ENCODE results near the gene CPLX4. TPM values are rescaled to one million over a fixed set of nuclear protein-coding genes. Genes with fewer than 3 reads are reported as not detected.

Gene CPLX4
- total and polyA plus RNA-seq, 2 of the 8 experiments (the other 6 are each of a cell fraction or from before 2014, with no cell fraction given) = not detected

DNA sequence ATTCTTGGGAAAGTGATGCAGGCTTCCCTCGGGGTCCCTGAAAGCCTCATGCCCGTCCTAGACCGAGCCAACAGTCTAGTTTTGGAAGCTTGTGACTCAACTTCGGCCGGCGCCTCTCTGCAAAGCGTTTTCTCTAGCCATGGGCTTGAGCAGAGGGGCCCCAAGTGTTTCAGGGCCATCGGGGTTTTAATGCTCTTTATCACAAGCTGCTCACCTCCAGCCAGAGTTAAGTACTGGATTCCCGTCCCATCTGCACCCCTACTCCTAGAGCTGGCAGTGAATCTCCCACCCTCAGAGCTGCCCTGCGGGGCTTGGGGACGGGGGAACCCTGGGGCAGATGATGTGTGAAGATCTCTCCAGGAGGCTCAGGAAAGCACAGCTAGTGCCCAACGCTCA lies 52.5 kb downstream of the CPLX4 start:
- Histone ChIP-seq H4K8ac (ENCODE audit: extremely low read depth, insufficient read depth, low read length) (no peak overlapping the region), H3K4me3 (ENCODE audit: extremely low read depth in 1 of 4, insufficient read depth in 2 of 4, low read depth in 3 of 4, low read length in 4 of 4) (peak overlapping the region in 2 of 4 experiments; percentile 23 to 60; a peak in 2 of 8 replicates), H2BK20ac (ENCODE audit: low read length) (no peak overlapping the region), H3K14ac (ENCODE audit: insufficient read length) (no peak overlapping the region), H3K4ac (replicated peaks; ENCODE audit: insufficient read length, low read depth, low read length) (no peak overlapping the region), H2AK5ac (ENCODE audit: low read depth, low read length) (no peak overlapping the region), H3K4me1 (replicated peaks in 1 of 4; ENCODE audit: control insufficient read depth in 3 of 4, insufficient read depth in 4 of 4, low read length in 3 of 4) (peaks cover 0 to 40% (median 23%) of the 10 kb centered on the region in 4 experiments; a peak in 6 of 7 replicates), H2AFZ (ENCODE audit: low read length) (no peak overlapping the region), H3K9ac (replicated peaks in 1 of 4; ENCODE audit: extremely low read depth in 1 of 4, low read depth in 3 of 4, low read length in 3 of 4) (no peak overlapping the region), H2BK12ac (ENCODE audit: low read depth, low read length) (no peak overlapping the region), H4K91ac (replicated peaks; ENCODE audit: insufficient read length, low read length) (no peak overlapping the region), H3K27me3 (replicated peaks in 1 of 4; ENCODE audit: control insufficient read depth in 3 of 4, extremely low read depth in 1 of 4, insufficient read depth in 3 of 4, low read length in 3 of 4) (peaks cover 70 to 85% (median 82%) of the 10 kb centered on the region in 4 experiments), H2BK15ac (ENCODE audit: low read length) (no peak overlapping the region), H3K9me3 (ENCODE audit: insufficient read depth in 2 of 2, low read depth in 1 of 2, low read length in 1 of 2) (no peaks in the 10 kb centered on the region), H3K23ac (ENCODE audit: insufficient read length) (no peak overlapping the region), H3K36me3 (ENCODE audit: control insufficient read depth in 2 of 4, insufficient read depth in 4 of 4, low read length in 3 of 4) (no peaks in the 10 kb centered on the region; a peak in 1 of 8 replicates), H2BK120ac (replicated peaks; ENCODE audit: low read depth, low read length) (no peak overlapping the region), H3K23me2 (ENCODE audit: low read depth, low read length) (peaks cover 10% of the 10 kb centered on the region; the same call in 1 of the 2 replicates), H3K27ac (ENCODE audit: low read depth, low read length) (no peak overlapping the region), H3K56ac (replicated peaks; ENCODE audit: insufficient read length, low read depth, low read length) (no peak overlapping the region), H4K5ac (ENCODE audit: insufficient read length, low read depth, low read length) (no peak overlapping the region), H3K4me2 (ENCODE audit: insufficient read depth in 1 of 2, low read depth in 2 of 2, low read length in 2 of 2) (peak overlapping the region; percentile 77 to 88), H2BK5ac (ENCODE audit: low read depth, low read length) (no peak overlapping the region), H3K18ac (ENCODE audit: extremely low read depth, low read length) (no peak overlapping the region), H4K20me1 (replicated peaks in 1 of 2; ENCODE audit: control insufficient read depth in 1 of 2, insufficient read depth in 2 of 2, low read length in 2 of 2) (peaks cover 5 to 19% of the 10 kb centered on the region in 2 experiments), H3K79me2 (ENCODE audit: control insufficient read depth in 1 of 2, insufficient read depth in 2 of 2, low read length in 2 of 2) (no peaks in the 10 kb centered on the region), H3K79me1 (ENCODE audit: low read depth, low read length) (no peaks in the 10 kb centered on the region)
- no peak for FAIRE-seq
- TF ChIP-seq TEAD4 (IDR thresholded peaks at IDR 0.05; ENCODE audit: low read depth, low read length) = no peak
- no peak for TF ChIP-seq JUND (IDR thresholded peaks at IDR 0.05; ENCODE audit: low read length)
- no peak for TF ChIP-seq TAF7 (optimal IDR thresholded peaks at IDR 0.05; ENCODE audit: borderline replicate concordance, low read depth, low read length)
- no peak for TF ChIP-seq BACH1 (IDR thresholded peaks at IDR 0.05; ENCODE audit: low read length)
- TF ChIP-seq SUZ12 (IDR thresholded peaks at IDR 0.05; ENCODE audit: low read length) = peak; percentile 4; the same call in 1 of the 2 replicates
- no peak for TF ChIP-seq HDAC2 (IDR thresholded peaks at IDR 0.05; ENCODE audit: borderline replicate concordance in 1 of 2, low read depth in 2 of 2, low read length in 2 of 2)
- no peak for TF ChIP-seq RAD21 (IDR thresholded peaks at IDR 0.05 in 1 of 2, conservative IDR thresholded peaks at IDR 0.05 in 1 of 2; ENCODE audit: low read depth in 2 of 2, low read length in 2 of 2)
- TF ChIP-seq RNF2 (IDR thresholded peaks at IDR 0.05; ENCODE audit: borderline replicate concordance, low read depth, low read length, missing control alignments, poor library complexity, severe bottlenecking) = peak; percentile 3
- TF ChIP-seq NRF1 (IDR thresholded peaks at IDR 0.05; ENCODE audit: low read depth, low read length) = no peak
- TF ChIP-seq NANOG (IDR thresholded peaks at IDR 0.05; ENCODE audit: insufficient read depth, low read depth, low read length, poor library complexity, severe bottlenecking) = no peak
- no peak for TF ChIP-seq KDM5A (IDR thresholded peaks at IDR 0.05; ENCODE audit: low read length)
- CTCF ChIA-PET (ENCODE audit: partially characterized antibody) = interaction anchor here (0.6 to 15.5 kb wide), 7 partner anchors 8 to 137 kb away, joined by 3 to 129 read pairs (median 25); partner anchors contain the start of genes GRP and RAX
- no peak for DNase-seq (ENCODE audit: low read depth in 1 of 2, low spot score in 2 of 2)
- POLR2A ChIA-PET (ENCODE audit: partially characterized antibody) = interaction anchor here (0.8 to 2.3 kb wide), 3 partner anchors 9 to 60 kb away, joined by 3 to 11 read pairs (median 3); no protein-coding TSS in a partner anchor
- WGBS, 2 experiments (ENCODE audit: extremely low coverage in 1 of 2, insufficient coverage in 1 of 2, insufficient read length in 1 of 2, insufficient replicate concordance in 2 of 2, low coverage in 1 of 2, low lambda C conversion rate in 2 of 2, missing lambda C conversion rate in 1 of 2) = 17% methylated on average over 12 of the region's 12 CpGs; no CpG with 5 or more reads in 1 of the 2 experiments

Measured in H1 (cell line).